Esophagus (tissue), 2 donors: Measurements from ENCODE around the gene GALNS. TPM values are rescaled to one million over a fixed set of nuclear protein-coding genes. Genes with fewer than 3 reads are reported as not detected.
"Not testable (repeated sequence)": the region's sequence is repeated elsewhere in the genome, so short reads cannot be mapped to it uniquely, and the experiment has no call there.

Experiments used
- H3K27ac ChIP-seq, 2 donors: one replicate each; pipeline ENCODE4 v1.5.1; 2013; ENCODE audit warnings: low read depth in 2 of 2, mild to moderate bottlenecking in 2 of 2, inconsistent platforms in 1 of 2, low read length in 1 of 2, moderate library complexity in 1 of 2
- H3K27me3 ChIP-seq, 2 donors: one replicate each; pipeline ENCODE4 v1.6.1; 2013; ENCODE audit warnings: low read length in 2 of 2, control low read depth in 1 of 2, mild to moderate bottlenecking in 1 of 2; ENCODE audit not compliant: insufficient read depth in 2 of 2, control insufficient read depth in 1 of 2
- H3K36me3 ChIP-seq, 2 donors: one replicate each; pipeline ENCODE4 v1.6.1; 2013; ENCODE audit warnings: low read length in 1 of 2; ENCODE audit not compliant: control insufficient read depth in 2 of 2, insufficient read depth in 2 of 2
- H3K4me1 ChIP-seq, 2 donors: one replicate each; pipeline ENCODE4 v1.6.1; 2013; ENCODE audit warnings: low read length in 1 of 2; ENCODE audit not compliant: control insufficient read depth in 2 of 2, insufficient read depth in 2 of 2
- H3K4me3 ChIP-seq, 2 donors: one replicate each; pipeline ENCODE4 v1.5.1; 2013; ENCODE audit warnings: low read length in 2 of 2, mild to moderate bottlenecking in 2 of 2, low read depth in 1 of 2, moderate library complexity in 1 of 2
- H3K9me3 ChIP-seq, 2 donors: one replicate each; pipeline ENCODE4 v1.6.1; 2013; ENCODE audit warnings: mild to moderate bottlenecking in 2 of 2, low read depth in 1 of 2, low read length in 1 of 2, moderate library complexity in 1 of 2; ENCODE audit not compliant: control insufficient read depth in 2 of 2, insufficient read depth in 1 of 2
- WGBS, 2 donors: extraction: QIAGEN DNeasy Blood & Tissue Kit; methylation state at CpG; one replicate each; pipeline ENCODE4 v1.1.7; 2013; 5-methylcytosine and 5-hydroxymethylcytosine counted together
- polyA plus RNA-seq, 2 donors: library from polyadenylated mRNA; stranded (reverse); fragments of 200-250 nt; gene quantifications; one replicate each; pipeline ENCODE4 v1.2.3, GENCODE V29; 2013
- donor health status: healthy with polysubstance abuse.
- donor health status: Bipolar disorder and iron deficiency.

Gene GALNS
- polyA plus RNA-seq, 2 donors, result 10.7 to 20.4 TPM

DNA sequence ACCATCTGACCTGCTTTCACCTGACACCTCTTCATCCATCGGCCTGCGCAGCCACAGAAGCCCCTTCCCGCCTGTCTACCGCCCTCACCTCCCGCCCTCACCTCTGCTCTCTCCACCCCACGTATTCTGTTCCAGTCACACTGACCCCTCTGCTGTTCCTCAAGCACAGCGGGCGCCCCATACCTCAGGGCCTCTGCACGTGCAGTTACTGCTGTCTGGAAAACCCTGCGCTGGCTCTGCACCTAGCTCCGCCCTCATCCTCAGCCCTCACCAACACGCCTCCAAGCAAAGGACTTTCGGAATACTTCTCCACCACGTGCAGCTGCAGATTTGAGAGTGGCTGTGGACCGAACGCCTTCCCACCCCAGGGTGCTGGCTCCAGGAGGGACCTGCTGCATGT lies 34.3 kb upstream of the GALNS start:
- Histone ChIP-seq H3K4me1 (peaks cover 0 to 3% of the 10 kb centered on the region in 2 donors), H3K4me3 (no peak overlapping the region), H3K36me3 (no peaks in the 10 kb centered on the region), H3K27me3 (no peaks in the 10 kb centered on the region), H3K27ac (no peak overlapping the region), H3K9me3 (no peaks in the 10 kb centered on the region)
- WGBS, 2 donors, result 79 to 92% methylated on average over 16 of the region's 16 CpGs

DNA sequence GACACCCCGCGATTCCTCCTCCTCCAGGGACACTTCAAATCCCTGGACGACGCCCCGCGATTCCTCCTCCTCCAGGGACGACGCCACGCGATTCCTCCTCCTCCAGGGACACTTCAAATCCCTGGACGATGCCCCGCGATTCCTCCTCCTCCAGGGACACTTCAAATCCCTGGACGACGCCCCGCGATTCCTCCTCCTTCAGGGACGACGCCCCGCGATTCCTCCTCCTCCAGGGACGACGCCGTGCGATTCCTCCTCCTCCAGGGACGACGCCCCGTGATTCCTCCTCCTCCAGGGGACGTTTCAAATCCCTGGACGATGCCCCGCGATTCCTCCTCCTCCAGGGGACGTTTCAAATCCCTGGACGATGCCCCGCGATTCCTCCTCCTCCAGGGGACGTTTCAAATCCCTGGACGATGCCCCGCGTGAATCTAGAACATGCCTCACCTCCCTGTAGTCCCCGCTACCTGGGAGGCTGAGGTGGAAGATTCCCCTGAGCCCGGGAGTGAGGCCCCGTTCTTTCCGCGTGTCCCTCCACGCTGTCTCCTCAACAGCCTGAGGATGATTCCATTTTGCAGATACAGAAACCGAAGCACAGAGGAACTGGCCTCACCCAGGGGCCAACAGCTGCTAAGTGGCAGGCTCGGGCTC lies 33.1 kb upstream of the GALNS start:
- H3K36me3 ChIP-seq, H3K27me3 ChIP-seq, H3K9me3 ChIP-seq, H3K4me1 ChIP-seq, H3K27ac ChIP-seq, H3K4me3 ChIP-seq: not testable (repeated sequence)
- 91 to 92% methylated on average over 48 of the region's 48 CpGs for WGBS, 2 donors

- Histone ChIP-seq H3K4me3 (no peak overlapping the region), H3K4me1 (peaks cover 0 to 3% of the 10 kb centered on the region in 2 donors), H3K36me3 (peaks cover 0 to 2% of the 10 kb centered on the region in 2 donors), H3K27me3 (no peaks in the 10 kb centered on the region), H3K27ac (no peak overlapping the region), H3K9me3 (no peaks in the 10 kb centered on the region)
- WGBS, 2 donors, result 75 to 80% methylated on average over 27 to 30 of the region's 30 CpGs
Observed at GRCh38 chr16:88888461-88889387, 32.0 kb upstream of the GALNS start.

DNA sequence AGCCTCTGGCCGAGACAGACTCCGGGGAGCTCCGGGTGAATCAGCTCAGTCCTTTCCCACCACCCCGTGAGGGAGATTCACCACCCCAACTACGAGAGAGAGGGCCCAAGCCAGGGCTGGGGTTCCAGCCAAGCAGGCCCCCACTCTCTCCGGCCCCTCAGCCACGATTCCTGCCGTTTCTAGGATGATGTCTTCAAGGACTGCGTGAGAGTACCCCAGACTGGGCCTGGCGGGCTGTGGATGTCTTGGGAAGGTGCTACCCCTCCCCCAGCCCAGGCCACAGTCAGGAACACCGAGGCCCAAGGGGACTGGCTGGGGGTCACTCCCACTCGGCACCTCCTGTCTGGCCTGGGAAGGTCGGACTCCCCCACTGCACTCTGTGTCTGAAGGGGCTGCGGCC lies 31.3 kb upstream of the GALNS start:
- H3K27me3 ChIP-seq, result no peaks in the 10 kb centered on the region
- H3K4me3 ChIP-seq, result no peak overlapping the region
- peak overlapping the region in 1 of 2 donors; percentile 51 for H3K27ac ChIP-seq
- H3K36me3 ChIP-seq, result peaks cover 0 to 2% of the 10 kb centered on the region in 2 donors
- H3K9me3 ChIP-seq, result no peaks in the 10 kb centered on the region
- peaks cover 0 to 5% of the 10 kb centered on the region in 2 donors for H3K4me1 ChIP-seq
- 66 to 76% methylated on average over 12 to 14 of the region's 14 CpGs for WGBS, 2 donors

GRCh38 chr16:88886845-88887521 lies 30.2 kb upstream of the GALNS start:
- Histone ChIP-seq H3K4me3 (no peak overlapping the region), H3K9me3 (peaks cover 0 to 5% of the 10 kb centered on the region in 2 donors), H3K4me1 (peaks cover 0 to 13% of the 10 kb centered on the region in 2 donors), H3K36me3 (peaks cover 0 to 5% of the 10 kb centered on the region in 2 donors), H3K27ac (no peak overlapping the region), H3K27me3 (no peaks in the 10 kb centered on the region)
- 71 to 78% methylated on average over 39 of the region's 39 CpGs for WGBS, 2 donors

GRCh38 chr16:88886420-88886844 lies 29.7 kb upstream of the GALNS start:
- WGBS, 2 donors, result 77 to 80% methylated on average over 15 of the region's 15 CpGs
- H3K9me3 ChIP-seq, result peaks cover 0 to 5% of the 10 kb centered on the region in 2 donors
- H3K27ac ChIP-seq, result no peak overlapping the region
- H3K4me3 ChIP-seq, result no peak overlapping the region
- H3K4me1 ChIP-seq, result peaks cover 0 to 17% of the 10 kb centered on the region in 2 donors
- H3K36me3 ChIP-seq, result peaks cover 0 to 5% of the 10 kb centered on the region in 2 donors
- H3K27me3 ChIP-seq, result no peaks in the 10 kb centered on the region

GRCh38 chr16:88885693-88886280 lies 29.0 kb upstream of the GALNS start:
- H3K27ac ChIP-seq, result no peak overlapping the region
- peaks cover 0 to 5% of the 10 kb centered on the region in 2 donors for H3K9me3 ChIP-seq
- WGBS, 2 donors, result 81 to 88% methylated on average over 28 of the region's 28 CpGs

DNA sequence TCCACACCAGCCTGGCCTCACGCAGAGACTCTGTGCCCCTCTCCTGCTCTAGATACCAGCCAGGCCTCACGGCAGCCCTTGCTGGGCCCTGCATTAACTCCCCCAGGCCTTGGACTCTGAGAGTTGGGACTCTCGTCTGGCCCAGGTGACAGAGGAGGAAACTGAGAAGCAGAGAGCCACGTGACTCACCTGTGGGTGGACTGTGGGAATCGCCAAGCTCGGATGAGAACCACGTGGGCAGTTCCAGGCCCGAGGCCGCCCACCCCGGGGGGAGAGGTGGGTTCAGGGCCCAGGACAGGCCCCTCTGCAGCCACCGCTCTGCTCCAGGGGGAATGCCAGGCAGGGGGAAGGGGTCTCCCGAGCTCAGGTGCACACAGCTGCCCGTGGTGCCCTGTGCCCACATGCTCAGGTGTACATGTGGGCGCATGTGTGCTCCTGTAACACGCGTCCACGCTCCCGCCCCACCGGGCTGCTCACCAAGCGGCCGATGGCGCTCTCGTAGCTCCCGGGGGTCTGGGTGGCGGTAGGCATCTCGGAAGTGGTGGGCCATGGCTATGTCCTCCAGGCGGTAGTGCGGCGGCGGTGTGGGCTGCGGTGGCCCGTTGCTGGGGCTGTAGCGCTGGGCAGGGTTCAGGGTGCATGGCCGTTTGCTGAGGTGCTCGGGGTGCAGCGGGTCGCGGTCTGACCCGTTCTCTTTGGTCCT lies 28.0 kb upstream of the GALNS start:
- WGBS, 2 donors, result 91 to 92% methylated on average over 38 to 39 of the region's 39 CpGs
- peaks cover 0 to 5% of the 10 kb centered on the region in 2 donors for H3K36me3 ChIP-seq
- H3K9me3 ChIP-seq, result peaks cover 0 to 5% of the 10 kb centered on the region in 2 donors
- H3K27me3 ChIP-seq, result no peaks in the 10 kb centered on the region
- peaks cover 0 to 24% of the 10 kb centered on the region in 2 donors for H3K4me1 ChIP-seq
- no peak overlapping the region for H3K4me3 ChIP-seq
- no peak overlapping the region for H3K27ac ChIP-seq

More at GRCh38 chr16:88885693-88886280, 29.0 kb upstream of the GALNS start:
- Histone ChIP-seq H3K36me3 (peaks cover 0 to 5% of the 10 kb centered on the region in 2 donors), H3K4me1 (peaks cover 0 to 18% of the 10 kb centered on the region in 2 donors), H3K27me3 (no peaks in the 10 kb centered on the region), H3K4me3 (no peak overlapping the region)
